LNCAP (cell line): ENCODE results near the gene EBF3.

ENCODE experiments used
- TF ChIP-seq, protein P1 (sequence below): fragments of 450-650 bp; IDR thresholded peaks from 2 replicates; pipeline ENCODE4 v1.5.1; 2017; ENCODE audit warnings: mild to moderate bottlenecking

EBF3 gene

GRCh38 chr10:129911451-129912165 is 52.5 kb downstream of the EBF3 start:
- TF ChIP-seq, protein P1, sequence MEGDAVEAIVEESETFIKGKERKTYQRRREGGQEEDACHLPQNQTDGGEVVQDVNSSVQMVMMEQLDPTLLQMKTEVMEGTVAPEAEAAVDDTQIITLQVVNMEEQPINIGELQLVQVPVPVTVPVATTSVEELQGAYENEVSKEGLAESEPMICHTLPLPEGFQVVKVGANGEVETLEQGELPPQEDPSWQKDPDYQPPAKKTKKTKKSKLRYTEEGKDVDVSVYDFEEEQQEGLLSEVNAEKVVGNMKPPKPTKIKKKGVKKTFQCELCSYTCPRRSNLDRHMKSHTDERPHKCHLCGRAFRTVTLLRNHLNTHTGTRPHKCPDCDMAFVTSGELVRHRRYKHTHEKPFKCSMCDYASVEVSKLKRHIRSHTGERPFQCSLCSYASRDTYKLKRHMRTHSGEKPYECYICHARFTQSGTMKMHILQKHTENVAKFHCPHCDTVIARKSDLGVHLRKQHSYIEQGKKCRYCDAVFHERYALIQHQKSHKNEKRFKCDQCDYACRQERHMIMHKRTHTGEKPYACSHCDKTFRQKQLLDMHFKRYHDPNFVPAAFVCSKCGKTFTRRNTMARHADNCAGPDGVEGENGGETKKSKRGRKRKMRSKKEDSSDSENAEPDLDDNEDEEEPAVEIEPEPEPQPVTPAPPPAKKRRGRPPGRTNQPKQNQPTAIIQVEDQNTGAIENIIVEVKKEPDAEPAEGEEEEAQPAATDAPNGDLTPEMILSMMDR = no peak

DNA sequence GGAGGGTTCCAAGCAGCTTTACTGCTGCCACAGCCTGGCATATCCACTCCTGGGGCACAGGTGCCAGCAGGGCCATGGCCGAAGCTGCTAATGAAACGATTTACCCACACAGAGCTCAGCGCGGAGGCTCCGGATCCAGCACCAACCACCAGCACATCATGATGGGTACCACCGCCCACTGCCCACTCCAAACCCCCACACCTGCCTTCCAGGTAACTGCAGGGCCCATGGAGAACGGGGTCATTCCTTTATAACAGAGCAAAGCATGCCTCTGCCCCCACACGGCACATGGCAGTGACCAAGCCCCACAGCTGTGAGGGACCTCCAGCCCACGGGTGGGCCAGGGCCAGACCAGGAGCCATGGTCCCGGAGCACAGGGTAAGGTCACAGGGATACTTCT is 53.2 kb downstream of the EBF3 start:
- TF ChIP-seq, protein P1 = no peak

DNA sequence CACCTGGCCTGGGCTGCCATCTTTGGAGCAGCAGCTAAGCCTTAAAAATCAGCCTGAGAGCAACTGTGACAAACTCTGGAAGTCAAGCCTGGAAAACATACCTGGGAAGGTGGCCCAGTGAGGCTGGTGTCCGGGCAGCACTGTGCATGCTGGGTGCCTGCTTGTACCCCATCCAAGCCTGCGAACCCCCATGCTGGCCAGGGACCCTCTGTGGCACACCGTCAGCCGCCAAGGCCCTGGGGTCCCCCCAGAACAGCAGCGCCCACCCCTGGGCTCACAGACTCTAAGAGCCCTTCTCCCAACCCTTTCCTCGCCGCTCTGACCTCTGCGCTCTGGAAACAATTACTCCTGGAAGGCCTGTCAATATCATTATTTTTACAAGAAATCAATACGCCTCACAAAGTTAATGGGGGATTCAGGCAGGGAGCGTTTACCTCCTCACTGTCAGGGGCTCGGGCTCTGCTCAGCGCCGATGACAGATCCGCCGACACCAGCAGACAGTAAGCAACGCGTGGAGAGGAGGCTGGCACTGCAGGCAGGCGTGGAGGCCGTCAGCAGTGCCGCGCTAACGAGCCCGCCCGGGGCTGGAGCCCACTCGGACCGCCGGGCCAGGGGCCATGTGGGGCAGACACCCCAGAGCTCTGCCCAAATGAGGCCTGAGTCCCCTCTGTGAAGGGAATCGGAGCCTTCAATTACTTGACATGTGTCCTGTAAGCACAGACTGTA is 54.4 kb downstream of the EBF3 start:
- TF ChIP-seq, protein P1 = no peak

- TF ChIP-seq, protein P1 = no peak
Observed at GRCh38 chr10:129909080-129909479, 55.0 kb downstream of the EBF3 start.

DNA sequence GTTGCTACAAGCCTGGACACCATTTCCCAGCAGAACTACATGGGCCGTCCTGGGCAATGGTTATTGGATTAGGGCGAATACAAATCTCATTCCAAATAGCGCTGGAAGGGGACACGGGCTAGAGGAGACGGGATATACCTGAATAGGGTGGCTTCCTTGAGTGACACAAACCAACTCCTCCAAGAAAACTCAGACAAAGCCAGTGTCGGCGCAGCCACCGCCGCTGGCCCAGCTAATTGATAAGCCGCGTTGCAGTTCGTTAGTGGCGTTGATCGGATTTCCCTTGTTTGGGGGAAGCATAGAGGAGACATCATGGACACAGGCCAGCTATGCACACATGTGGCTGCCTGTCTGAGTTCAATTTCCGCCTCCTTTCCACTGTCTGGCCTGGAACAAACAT is 55.7 kb downstream of the EBF3 start:
- TF ChIP-seq, protein P1 = no peak

DNA sequence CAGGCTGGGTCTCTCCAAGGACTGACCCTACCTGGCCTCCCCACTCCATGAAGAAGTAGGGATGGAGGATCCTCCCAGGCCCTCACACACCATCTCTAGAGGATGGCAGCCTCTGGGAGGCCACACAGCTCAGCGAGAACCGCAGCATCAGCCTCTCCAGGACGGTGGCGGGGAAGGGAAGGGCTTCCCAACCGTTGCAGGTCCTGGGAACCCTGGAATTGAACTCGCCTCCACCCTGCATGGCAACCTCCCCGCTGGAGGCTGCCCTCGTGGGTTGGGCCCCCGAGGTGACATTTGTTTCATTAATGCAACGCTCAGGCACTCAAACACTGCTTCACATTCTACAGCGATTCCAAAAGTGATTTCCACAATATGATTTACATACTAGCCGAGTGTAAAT is 58.5 kb downstream of the EBF3 start:
- TF ChIP-seq, protein P1 = no peak

DNA sequence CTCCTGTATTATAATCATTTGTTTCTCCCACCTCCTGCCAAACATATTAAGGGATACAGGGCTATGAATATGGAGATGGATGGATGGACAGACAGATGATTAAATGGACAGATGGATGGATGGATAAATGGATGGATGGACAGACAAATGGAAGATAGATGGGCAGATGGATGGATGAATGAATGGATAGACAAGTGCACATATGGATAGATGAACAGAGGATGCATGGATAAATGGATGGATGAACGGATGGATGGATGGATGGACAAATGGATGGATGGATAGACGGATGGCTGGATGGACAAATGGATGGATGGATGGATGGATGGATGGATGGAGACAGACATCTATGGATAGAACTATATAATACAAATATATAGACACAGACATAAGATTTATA is 59.8 kb downstream of the EBF3 start:
- TF ChIP-seq, protein P1 = no peak
